HG03342 (cell line): Measurements from ENCODE around the gene WHRN.

Source experiments
- ATAC-seq: cut with Tn5 transposase; IDR thresholded peaks from one replicate; pipeline ENCODE4 v1.9.1; 2021; ENCODE audit warnings: mild to moderate bottlenecking, moderate library complexity; ENCODE audit not compliant: unreplicated experiment

Gene WHRN

GRCh38 chr9:114426046-114426948 is 79.0 kb downstream of the WHRN start:
- no peak for ATAC-seq

GRCh38 chr9:114425126-114425525 is 80.1 kb downstream of the WHRN start:
- no peak for ATAC-seq

- no peak for ATAC-seq
Observed at GRCh38 chr9:114424126-114424525, 81.1 kb downstream of the WHRN start.

GRCh38 chr9:114423181-114423580 is 82.1 kb downstream of the WHRN start:
- no peak for ATAC-seq

- ATAC-seq: no peak
Observed at GRCh38 chr9:114421147-114421546, 84.1 kb downstream of the WHRN start.

- no peak for ATAC-seq
Observed at GRCh38 chr9:114419796-114420195, 85.5 kb downstream of the WHRN start.

GRCh38 chr9:114418053-114418452 is 87.2 kb downstream of the WHRN start:
- ATAC-seq: no peak

- no peak for ATAC-seq
Observed at GRCh38 chr9:114417511-114417910, 87.8 kb downstream of the WHRN start.

- no peak for ATAC-seq
Observed at GRCh38 chr9:114416906-114417305, 88.4 kb downstream of the WHRN start.

- ATAC-seq: no peak
Observed at GRCh38 chr9:114416290-114416689, 89.0 kb downstream of the WHRN start.

- ATAC-seq: no peak
Observed at GRCh38 chr9:114414346-114414745, 90.9 kb downstream of the WHRN start.

- no peak for ATAC-seq
Observed at GRCh38 chr9:114413861-114414301, 91.4 kb downstream of the WHRN start.

GRCh38 chr9:114412048-114412683 is 93.1 kb downstream of the WHRN start:
- no peak for ATAC-seq

GRCh38 chr9:114411452-114411851 is 93.8 kb downstream of the WHRN start:
- no peak for ATAC-seq

GRCh38 chr9:114410910-114411309 is 94.4 kb downstream of the WHRN start:
- ATAC-seq: no peak

GRCh38 chr9:114409842-114410241 is 95.4 kb downstream of the WHRN start:
- ATAC-seq: no peak

- no peak for ATAC-seq
Observed at GRCh38 chr9:114409103-114409780, 96.0 kb downstream of the WHRN start.

GRCh38 chr9:114408645-114409044 is 96.6 kb downstream of the WHRN start:
- no peak for ATAC-seq

- no peak for ATAC-seq
Observed at GRCh38 chr9:114407889-114408288, 97.4 kb downstream of the WHRN start.

GRCh38 chr9:114406441-114406840 is 98.8 kb downstream of the WHRN start:
- no peak for ATAC-seq

- ATAC-seq: peak; percentile 84
Observed at GRCh38 chr9:114405294-114406034, 99.8 kb downstream of the WHRN start.
